GM12891 (cell line): ENCODE results near the gene CAVIN1.
A peak's percentile ranks its signal among the peaks of the same experiment; 100 is the strongest.
"Not testable (repeated sequence)": the region's sequence is repeated elsewhere in the genome, so short reads cannot be mapped to it uniquely, and the experiment has no call there.

Experiments used
- DNase-seq: peaks from one replicate; pipeline ENCODE4 v3.0.0; 2011; ENCODE audit warnings: low spot score; ENCODE audit not compliant: insufficient read length
- FAIRE-seq: peaks from 2 replicates; lab custom pipeline; 2011; peaks lifted over from hg19 to GRCh38; lab: Jason Lieb, UNC
- PAX5 ChIP-seq: IDR thresholded peaks from 2 replicates; pipeline ENCODE4 v1.6.1; 2011; ENCODE audit warnings: low read length, moderate library complexity, mild to moderate bottlenecking; ENCODE audit not compliant: insufficient read depth, severe bottlenecking
- POLR2A ChIP-seq: IDR thresholded peaks from 2 replicates; pipeline ENCODE4 v1.6.1; 2011; ENCODE audit warnings: low read depth, low read length, control low read depth
- POLR2AphosphoS5 ChIP-seq: IDR thresholded peaks from 2 replicates; pipeline ENCODE4 v1.6.1; 2011; ENCODE audit warnings: low read depth, low read length, control low read depth
- POU2F2 ChIP-seq: IDR thresholded peaks from 2 replicates; pipeline ENCODE4 v1.6.1; 2011; ENCODE audit warnings: low read depth, mild to moderate bottlenecking, control low read depth, low read length, moderate library complexity
- SPI1 ChIP-seq: IDR thresholded peaks from 2 replicates; pipeline ENCODE4 v1.6.1; 2011; ENCODE audit warnings: low read depth, low read length, control low read depth
- TAF1 ChIP-seq: IDR thresholded peaks from 2 replicates; pipeline ENCODE4 v1.6.1; 2011; ENCODE audit warnings: low read depth, low read length, control low read depth

CAVIN1 gene

DNA sequence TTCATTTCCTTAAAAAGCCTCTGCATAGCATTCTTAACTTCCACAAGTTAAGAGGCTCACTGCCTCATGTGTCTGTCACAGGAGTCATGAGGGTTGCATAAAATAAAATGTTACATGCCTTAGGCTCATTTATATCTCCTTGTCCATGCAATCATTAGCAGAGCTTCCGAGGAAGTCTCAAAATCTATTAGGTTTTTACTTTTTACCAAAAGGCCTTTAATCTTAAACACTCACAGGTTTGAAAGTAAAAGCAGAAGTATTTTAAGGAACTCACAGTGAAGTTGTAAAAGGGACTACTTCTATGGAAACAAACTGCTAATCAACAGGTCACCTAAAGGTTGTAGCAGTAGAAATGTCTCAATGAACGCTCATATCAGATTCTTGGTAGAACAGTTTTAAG lies 30.4 kb upstream of the CAVIN1 start:
- no peak for FAIRE-seq
- no peak for DNase-seq
- TF ChIP-seq TAF1: no peak
- peak; percentile 67 for TF ChIP-seq SPI1

DNA sequence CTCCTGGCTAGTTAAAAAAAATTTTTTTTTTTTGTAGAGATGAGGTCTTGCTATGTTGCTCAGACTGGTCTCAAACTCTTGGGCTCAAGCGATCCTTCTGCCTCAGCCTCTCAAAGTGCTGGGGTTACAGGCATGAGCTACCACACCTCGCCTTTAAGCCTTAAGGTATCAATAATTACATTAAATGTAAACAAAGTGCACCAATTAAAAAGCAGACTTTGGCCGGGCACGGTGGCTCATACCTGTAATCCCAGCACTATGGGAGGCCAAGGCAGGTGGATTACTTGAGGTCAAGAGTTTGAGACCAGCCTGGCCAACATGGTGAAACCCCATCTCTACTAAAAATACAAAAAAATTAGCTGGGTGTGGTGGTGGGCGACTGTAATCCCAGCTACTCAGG lies 28.2 kb upstream of the CAVIN1 start:
- not testable (repeated sequence) for FAIRE-seq, DNase-seq

GRCh38 chr17:42449838-42450237 lies 26.8 kb upstream of the CAVIN1 start:
- DNase-seq, FAIRE-seq: not testable (repeated sequence)

GRCh38 chr17:42449176-42449575 lies 26.1 kb upstream of the CAVIN1 start:
- not testable (repeated sequence) for FAIRE-seq, DNase-seq

DNA sequence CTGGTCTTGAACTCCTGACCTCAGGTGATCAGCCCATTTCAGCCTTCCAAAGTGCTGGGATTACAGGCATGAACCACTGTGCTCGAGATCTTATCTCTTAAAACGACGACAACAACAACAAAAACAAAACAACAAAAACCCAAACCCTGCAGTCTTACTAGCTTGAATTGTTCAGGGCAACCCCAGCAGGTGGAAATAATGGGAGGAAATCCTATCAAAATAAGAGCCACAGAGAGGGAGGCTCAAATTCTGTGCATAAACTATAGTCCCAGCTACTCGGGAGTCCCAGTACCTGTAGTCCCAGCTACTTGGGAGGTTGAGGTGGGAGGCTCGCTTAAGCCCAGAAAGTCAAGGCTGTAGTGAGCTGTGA lies 19.1 kb upstream of the CAVIN1 start:
- DNase-seq (no peak), FAIRE-seq (no peak)
- TF ChIP-seq POLR2AphosphoS5 (no peak), SPI1 (no peak), PAX5 (no peak), TAF1 (no peak), POLR2A (no peak)

DNA sequence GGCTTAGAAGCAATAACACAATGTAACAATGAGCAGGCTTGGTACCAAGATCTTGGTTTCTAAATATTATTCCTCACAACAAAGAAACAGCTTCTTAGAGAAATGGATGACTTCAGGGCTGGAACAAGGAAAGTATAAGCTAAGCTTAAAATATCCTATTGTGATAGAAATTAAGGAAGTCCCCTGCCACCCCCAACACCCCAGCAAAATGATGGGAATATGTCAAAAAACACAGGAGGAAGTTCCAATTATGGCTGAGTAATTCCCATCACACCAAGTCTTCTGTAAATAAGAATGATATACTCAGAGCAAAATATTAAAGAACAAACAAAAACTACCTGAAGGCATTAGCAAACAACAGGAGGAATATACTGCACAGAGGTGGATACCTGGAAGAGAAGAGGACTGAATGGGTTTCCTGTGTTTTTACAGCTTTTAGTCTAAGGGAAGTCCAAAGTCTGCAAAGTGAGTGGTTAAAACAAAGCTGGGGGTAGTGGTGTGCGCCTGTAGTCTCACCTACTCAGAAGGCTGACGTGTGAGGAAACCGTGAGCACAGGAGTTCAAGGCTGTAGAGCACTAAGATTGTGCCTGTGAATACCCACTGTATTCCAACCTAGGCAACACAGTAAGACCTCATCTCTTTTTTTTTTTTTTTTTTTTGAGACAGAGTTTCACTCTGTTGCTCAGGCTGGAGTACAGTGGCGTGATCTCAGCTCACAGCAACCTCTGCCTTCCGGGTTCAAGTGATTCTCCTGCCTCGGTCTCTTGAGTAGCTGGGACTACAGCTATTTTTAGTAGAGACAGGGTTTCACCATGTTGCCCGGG lies 18.5 kb upstream of the CAVIN1 start:
- TF ChIP-seq TAF1: no peak
- FAIRE-seq (no peak), DNase-seq (no peak)

DNA sequence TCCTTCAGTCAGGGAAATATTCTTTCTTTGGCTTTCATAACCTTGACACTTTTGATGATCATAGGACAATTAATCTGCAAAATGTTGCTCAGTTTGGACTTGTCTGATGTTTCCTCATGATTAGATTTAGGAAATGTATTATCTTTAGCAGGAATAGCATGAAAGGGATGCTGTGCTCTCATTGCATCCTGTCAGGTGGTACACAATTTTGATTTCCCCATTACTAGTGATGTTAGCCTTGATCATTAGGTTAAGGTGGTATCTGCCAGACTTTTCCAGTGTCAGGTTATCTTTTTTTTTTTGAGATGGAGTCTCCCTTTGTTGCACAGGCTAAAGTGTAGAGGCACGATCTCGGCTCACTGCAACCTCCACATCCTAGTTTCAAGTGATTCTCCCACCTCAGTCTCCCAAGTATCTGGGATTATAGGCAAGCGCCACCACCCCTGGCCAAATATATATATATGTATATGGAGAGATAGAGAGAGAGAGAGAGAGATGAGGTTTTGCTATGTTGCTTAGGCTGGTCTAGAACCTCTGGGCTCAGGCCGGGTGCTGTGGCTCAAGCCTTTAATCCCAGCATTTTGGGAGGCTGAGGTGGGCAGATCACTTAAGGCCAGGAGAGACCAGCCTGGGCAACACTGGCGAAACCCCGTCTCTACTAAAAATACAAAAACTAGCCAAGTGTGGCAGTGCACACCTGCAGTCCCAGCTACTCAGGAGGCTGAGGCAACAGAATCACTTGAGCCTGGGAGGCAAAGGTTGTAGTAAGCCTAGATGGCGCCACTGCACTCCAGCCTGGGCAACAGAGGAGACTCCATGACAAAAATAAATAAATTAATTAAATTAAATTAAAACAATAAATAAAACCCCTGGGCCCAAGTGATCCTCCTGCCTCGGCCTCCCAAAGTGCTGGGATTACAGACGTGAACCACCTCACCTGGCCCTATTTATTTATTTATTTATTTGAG lies 15.8 kb upstream of the CAVIN1 start:
- TF ChIP-seq POLR2AphosphoS5 (no peak), PAX5 (no peak), SPI1 (no peak), POU2F2 (no peak), POLR2A (no peak), TAF1 (no peak)
- FAIRE-seq (peak; percentile 52), DNase-seq (no peak)

DNA sequence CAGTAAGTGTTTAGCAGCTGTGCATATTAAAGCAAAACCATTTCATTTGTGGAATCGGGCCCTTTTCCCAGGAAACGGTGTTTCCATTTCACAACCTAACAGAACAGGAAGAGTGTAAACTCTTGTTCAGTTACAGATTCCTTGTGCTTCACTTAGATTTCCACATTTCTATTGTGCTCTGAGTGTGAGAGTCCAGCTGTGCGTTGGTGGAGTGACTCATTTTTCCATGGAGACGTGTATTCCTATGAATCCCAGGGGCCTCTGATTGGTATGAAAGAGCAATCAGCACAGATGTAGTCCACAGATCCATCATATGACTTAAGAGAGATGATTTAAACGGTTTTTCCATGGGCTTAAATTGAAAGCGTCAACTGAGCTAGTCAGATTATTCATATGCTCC lies 13.3 kb upstream of the CAVIN1 start:
- TF ChIP-seq POLR2AphosphoS5: no peak
- TF ChIP-seq POU2F2: no peak
- DNase-seq (no peak), FAIRE-seq (no peak)

- no peak for DNase-seq
- TF ChIP-seq SPI1 (no peak), POLR2A (no peak), TAF1 (no peak), POLR2AphosphoS5 (no peak), PAX5 (no peak), POU2F2 (no peak)
- FAIRE-seq: no peak
Measured at GRCh38 chr17:42431758-42432161, 8.7 kb upstream of the CAVIN1 start.

DNA sequence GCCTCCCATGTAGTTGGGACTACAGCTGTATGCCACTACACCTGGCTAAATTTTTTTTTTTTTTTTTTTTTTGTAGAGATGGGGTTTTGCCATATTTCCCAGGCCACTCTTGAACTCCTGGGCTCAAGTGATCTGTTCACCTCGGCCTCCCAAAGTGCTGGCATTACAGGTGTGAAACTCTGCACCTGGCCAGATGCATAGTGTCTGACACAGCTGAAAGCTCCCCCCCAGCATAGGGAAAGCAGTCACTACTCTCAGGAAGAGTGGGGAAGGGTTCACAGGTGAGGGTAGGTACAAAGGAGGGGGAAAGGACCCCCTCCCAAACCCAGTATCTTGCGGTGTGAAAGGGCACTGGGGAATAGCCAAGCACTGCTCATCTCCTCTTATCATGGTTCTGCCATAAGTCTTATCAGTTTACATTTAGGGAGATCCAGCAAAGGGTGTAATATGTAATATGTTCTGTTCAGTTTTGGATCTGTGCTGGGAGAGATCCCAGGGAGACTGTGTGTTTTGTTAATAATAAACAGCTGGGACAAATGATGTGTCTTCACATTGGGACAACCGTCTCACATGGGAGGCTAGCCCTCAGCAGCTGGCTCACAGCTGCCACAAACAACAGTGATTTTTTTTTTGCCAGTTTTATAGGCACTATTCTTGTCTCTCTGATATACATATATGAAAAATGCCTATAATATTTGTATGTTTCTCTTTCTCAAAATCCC lies 6.8 kb upstream of the CAVIN1 start:
- FAIRE-seq: no peak
- TF ChIP-seq TAF1: no peak
- no peak for TF ChIP-seq POLR2AphosphoS5
- no peak for TF ChIP-seq POU2F2
- TF ChIP-seq POLR2A: no peak
- no peak for TF ChIP-seq PAX5
- no peak for TF ChIP-seq SPI1
- DNase-seq: no peak
